ENCODE data around the gene FAM200A. TPM values are rescaled to one million over a fixed set of nuclear protein-coding genes. Genes with fewer than 3 reads are reported as not detected.

The FAM200A gene
- total and polyA plus RNA-seq, 2 of the 4 experiments (the other 2 are of a cell fraction): 5.9 to 6.0 TPM

DNA sequence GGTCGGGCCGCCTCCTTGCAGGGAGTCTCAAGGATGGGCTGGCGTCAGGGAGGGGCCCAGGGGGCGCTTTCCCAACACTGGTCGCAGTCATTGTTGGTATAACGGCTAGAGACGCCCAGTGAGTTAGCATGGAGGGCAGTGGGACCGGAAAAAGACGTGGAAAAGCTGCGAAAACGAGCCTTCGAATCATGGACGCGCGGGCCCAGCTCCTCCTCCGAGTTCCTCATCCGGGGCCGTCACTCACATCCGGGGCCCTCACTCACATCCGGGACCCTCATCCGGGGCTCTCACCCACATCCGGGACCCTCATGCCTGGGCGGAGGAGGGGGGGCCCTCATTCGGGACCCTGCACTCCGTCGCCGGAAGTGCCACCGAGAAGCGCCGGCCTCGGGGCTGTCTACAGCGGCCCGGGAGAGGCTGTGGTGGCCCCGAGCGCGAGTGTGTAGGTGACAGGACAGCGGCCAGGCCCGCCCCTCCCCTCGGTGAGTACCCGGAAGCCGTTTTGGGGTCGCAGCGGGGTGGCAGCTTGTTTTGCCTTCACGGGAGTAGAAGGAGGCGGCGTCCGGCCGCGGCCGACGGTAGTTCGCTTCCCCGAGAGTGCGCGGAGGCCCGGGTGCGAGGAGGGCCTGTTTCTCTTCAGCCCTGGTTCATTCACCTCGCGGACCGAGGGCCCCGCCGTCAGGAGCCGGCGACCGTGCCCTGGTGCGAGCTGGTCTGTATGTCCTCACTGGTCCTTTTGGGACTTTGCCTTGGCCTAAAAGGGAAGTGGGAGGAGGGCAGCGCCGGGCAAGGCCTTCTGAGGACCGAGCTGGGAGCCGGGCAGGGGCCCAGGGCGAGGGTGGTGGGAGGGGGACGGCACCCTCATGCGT lies 6.6 kb upstream of the FAM200A start, which contains the start of gene ZNF655 (continued):
- TF ChIP-seq, protein P1, sequence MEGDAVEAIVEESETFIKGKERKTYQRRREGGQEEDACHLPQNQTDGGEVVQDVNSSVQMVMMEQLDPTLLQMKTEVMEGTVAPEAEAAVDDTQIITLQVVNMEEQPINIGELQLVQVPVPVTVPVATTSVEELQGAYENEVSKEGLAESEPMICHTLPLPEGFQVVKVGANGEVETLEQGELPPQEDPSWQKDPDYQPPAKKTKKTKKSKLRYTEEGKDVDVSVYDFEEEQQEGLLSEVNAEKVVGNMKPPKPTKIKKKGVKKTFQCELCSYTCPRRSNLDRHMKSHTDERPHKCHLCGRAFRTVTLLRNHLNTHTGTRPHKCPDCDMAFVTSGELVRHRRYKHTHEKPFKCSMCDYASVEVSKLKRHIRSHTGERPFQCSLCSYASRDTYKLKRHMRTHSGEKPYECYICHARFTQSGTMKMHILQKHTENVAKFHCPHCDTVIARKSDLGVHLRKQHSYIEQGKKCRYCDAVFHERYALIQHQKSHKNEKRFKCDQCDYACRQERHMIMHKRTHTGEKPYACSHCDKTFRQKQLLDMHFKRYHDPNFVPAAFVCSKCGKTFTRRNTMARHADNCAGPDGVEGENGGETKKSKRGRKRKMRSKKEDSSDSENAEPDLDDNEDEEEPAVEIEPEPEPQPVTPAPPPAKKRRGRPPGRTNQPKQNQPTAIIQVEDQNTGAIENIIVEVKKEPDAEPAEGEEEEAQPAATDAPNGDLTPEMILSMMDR (conservative IDR thresholded peaks at IDR 0.05; ENCODE audit: low read depth, low read length): no peak

DNA sequence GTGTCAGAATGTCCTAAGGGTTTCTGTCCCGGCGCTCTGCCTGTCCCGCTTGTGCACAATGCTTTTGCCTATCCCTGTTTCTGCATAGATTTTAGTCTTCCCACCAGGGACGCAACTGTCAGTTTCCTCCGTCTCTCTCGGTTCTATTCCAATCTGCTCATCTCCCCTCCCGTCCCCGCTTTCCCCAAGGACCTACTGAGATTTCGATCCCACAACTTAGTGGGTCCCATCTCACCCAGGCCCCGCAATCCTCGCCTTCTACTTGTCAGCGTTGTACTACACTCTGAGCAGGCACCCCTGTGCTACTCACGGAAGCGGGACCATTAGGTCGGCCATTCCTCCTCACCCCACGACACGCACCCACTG lies 6.0 kb upstream of the FAM200A start:
- Histone ChIP-seq H4K5ac (ENCODE audit: low read depth, low read length) (peak overlapping the region; percentile 95), H2AK5ac (ENCODE audit: low read depth, low read length) (peak overlapping the region; percentile 98), H2BK5ac (ENCODE audit: low read depth, low read length, poor library complexity, severe bottlenecking) (peak overlapping the region; percentile 94), H3K4me1 (ENCODE audit: control insufficient read depth, insufficient read depth, low read length) (peaks cover 12% of the 10 kb centered on the region), H2BK15ac (ENCODE audit: low read depth, low read length) (peak overlapping the region; percentile 53; the same call in 1 of the 3 replicates), H2BK20ac (ENCODE audit: low read depth, low read length) (no peak overlapping the region), H3K36me3 (ENCODE audit: control insufficient read depth, insufficient read depth, low read length) (peaks cover 25% of the 10 kb centered on the region), H2AFZ (replicated peaks; ENCODE audit: low read length, poor library complexity) (peak overlapping the region; percentile 98), H3K18ac (ENCODE audit: low read depth, low read length) (peak overlapping the region; percentile 93; the same call in 1 of the 2 replicates), H2AK9ac (replicated peaks; ENCODE audit: low read depth, low read length, poor library complexity) (peak overlapping the region; percentile 95), H3K4me2 (ENCODE audit: low read depth, low read length) (peak overlapping the region; percentile 85), H3K27me3 (ENCODE audit: control insufficient read depth, insufficient read depth, low read length) (no peaks in the 10 kb centered on the region), H3K27ac (ENCODE audit: insufficient read depth, low read length) (peak overlapping the region; percentile 97), H3K4me3 (ENCODE audit: insufficient read depth, low read depth, low read length) (peak overlapping the region; percentile 83), H4K91ac (ENCODE audit: insufficient read depth, low read depth, low read length) (peak overlapping the region; percentile 97), H4K20me1 (ENCODE audit: insufficient read depth, low read length) (no peaks in the 10 kb centered on the region; the same call in 1 of the 2 replicates), H3K9me3 (ENCODE audit: control insufficient read depth, insufficient read depth, low read length) (no peaks in the 10 kb centered on the region), H3K9me1 (ENCODE audit: insufficient read depth, low read length) (peaks cover 29% of the 10 kb centered on the region), H3K79me1 (ENCODE audit: low read depth in 1 of 2, low read length in 2 of 2) (peaks cover 37 to 72% of the 10 kb centered on the region in 2 experiments), H3K14ac (replicated peaks; ENCODE audit: low read depth, low read length) (peak overlapping the region; percentile 100), H3K23ac (ENCODE audit: low read depth, low read length) (peak overlapping the region; percentile 99), H3K56ac (ENCODE audit: extremely low read depth, insufficient read depth, low read length) (peak overlapping the region; percentile 98), H3K9ac (ENCODE audit: low read depth, low read length) (peak overlapping the region; percentile 97), H2BK120ac (ENCODE audit: low read depth, low read length) (peak overlapping the region; percentile 96), H4K8ac (ENCODE audit: low read depth in 2 of 2, low read length in 2 of 2) (peak overlapping the region; percentile 98 to 99), H3K4ac (ENCODE audit: low read depth, low read length) (peak overlapping the region; percentile 99)
- ChIA-PET CTCF (no interaction called here), POLR2A (ENCODE audit: unreplicated experiment) (no interaction called here)
- DNase-seq: no peak
- dilution Hi-C loops (cut with HindIII; ENCODE audit: low sequenced_read_pairs, unreplicated experiment) (no loop called here), in situ Hi-C loops (cut with MboI; ENCODE audit: low sequenced_read_pairs) (no loop called here), intact Hi-C loops (cut with micrococcal nuclease) (loop anchor here (5.0 kb wide), 1 partner anchor 359 kb away; the partner anchor contains the start of gene TRIM4)
- WGBS, 2 experiments (ENCODE audit: extremely low coverage in 2 of 2, insufficient read length in 1 of 2): 3% methylated on average over 8 of the region's 17 CpGs; no CpG with 5 or more reads in 1 of the 2 experiments
- BruUV-seq (replicated peaks): TSS peak; percentile 75
- peak; percentile 46 for ATAC-seq (ENCODE audit: low read depth)
- TF ChIP-seq MXI1 (IDR thresholded peaks at IDR 0.05; ENCODE audit: borderline replicate concordance, low read depth, low read length) (no peak), RAD21 (IDR thresholded peaks at IDR 0.05; ENCODE audit: low read length) (0 out of 2 replicates have a peak, but pooled peaks have one; percentile 3)

All from IMR-90 (cell line).